GM12892 (cell line): ENCODE measurements around the gene COL18A1.

ENCODE experiments used
- POLR2A ChIP-seq: IDR thresholded peaks from 2 replicates; pipeline ENCODE4 v1.6.1; 2011; ENCODE audit warnings: low read depth, low read length, control low read depth
- TAF1 ChIP-seq: IDR thresholded peaks from 2 replicates; pipeline ENCODE4 v1.6.1; 2011; ENCODE audit warnings: low read depth, mild to moderate bottlenecking, control low read depth, low read length, borderline replicate concordance

- TF ChIP-seq TAF1 (no peak), POLR2A (no peak)
These were observed 101.4 kb downstream of the COL18A1 start for GRCh38 chr21:45506241-45506817.
